ENCODE data around the gene ACACA. TPM values are rescaled to one million over a fixed set of nuclear protein-coding genes. Genes with fewer than 3 reads are reported as not detected.

ACACA gene
- total and polyA plus RNA-seq, 9 of the 15 experiments (the other 6 are each of a cell fraction or from before 2014, with no cell fraction given) = 35.9 to 135 (median 88.4) TPM

DNA sequence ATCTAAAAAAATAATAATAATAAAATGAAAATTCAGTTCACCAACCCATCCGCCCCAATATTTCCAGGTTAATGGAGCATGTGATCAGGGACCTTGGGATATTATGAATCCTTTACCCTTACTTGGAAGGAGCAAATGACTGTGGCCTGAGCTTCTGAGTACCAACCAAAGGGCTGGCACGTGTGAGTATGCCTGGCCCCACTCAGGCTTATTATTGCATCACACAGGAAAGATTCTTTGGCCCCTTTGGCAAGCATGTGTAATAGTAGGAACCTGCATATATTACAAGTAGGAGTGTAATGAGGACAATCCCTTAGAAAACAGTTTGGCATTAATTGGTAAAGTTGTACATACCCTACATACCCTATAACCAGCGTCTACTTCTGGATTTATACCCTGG is 38.1 kb downstream of the ACACA start (continued):
- TF ChIP-seq, protein P1, sequence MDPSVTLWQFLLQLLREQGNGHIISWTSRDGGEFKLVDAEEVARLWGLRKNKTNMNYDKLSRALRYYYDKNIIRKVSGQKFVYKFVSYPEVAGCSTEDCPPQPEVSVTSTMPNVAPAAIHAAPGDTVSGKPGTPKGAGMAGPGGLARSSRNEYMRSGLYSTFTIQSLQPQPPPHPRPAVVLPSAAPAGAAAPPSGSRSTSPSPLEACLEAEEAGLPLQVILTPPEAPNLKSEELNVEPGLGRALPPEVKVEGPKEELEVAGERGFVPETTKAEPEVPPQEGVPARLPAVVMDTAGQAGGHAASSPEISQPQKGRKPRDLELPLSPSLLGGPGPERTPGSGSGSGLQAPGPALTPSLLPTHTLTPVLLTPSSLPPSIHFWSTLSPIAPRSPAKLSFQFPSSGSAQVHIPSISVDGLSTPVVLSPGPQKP (CRISPR knock-in tag; IDR thresholded peaks at IDR 0.05) = no peak
- TF ChIP-seq ZSCAN29 (IDR thresholded peaks at IDR 0.05) (no peak), BACH1 (tag; IDR thresholded peaks at IDR 0.05) (no peak)
- TF ChIP-seq, protein P2, sequence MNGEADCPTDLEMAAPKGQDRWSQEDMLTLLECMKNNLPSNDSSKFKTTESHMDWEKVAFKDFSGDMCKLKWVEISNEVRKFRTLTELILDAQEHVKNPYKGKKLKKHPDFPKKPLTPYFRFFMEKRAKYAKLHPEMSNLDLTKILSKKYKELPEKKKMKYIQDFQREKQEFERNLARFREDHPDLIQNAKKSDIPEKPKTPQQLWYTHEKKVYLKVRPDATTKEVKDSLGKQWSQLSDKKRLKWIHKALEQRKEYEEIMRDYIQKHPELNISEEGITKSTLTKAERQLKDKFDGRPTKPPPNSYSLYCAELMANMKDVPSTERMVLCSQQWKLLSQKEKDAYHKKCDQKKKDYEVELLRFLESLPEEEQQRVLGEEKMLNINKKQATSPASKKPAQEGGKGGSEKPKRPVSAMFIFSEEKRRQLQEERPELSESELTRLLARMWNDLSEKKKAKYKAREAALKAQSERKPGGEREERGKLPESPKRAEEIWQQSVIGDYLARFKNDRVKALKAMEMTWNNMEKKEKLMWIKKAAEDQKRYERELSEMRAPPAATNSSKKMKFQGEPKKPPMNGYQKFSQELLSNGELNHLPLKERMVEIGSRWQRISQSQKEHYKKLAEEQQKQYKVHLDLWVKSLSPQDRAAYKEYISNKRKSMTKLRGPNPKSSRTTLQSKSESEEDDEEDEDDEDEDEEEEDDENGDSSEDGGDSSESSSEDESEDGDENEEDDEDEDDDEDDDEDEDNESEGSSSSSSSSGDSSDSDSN (IDR thresholded peaks at IDR 0.05; ENCODE audit: borderline replicate concordance in 1 of 2, low read depth in 2 of 2, low read length in 2 of 2) = no peak

DNA sequence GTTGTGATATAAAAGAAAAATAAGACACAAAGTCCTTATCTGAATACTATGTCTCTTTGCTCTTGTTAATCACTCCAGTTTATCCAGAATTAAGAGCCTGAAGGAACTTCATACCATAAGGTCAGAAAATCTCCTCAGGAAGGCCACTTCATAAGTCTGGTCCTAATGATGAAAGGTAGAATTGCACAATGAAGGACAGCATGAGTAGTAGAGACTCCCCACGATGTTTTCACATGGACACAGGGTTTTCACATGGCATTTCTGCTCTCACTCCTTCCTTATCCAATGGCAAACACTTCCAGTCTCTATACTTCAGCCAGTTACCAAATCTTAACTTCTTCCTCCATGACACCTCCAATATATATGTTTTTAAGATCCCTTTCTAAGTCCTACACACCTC is 41.0 kb downstream of the ACACA start:
- BruUV-seq (replicated peaks) = no TSS peak
- H3K9me1 ChIP-seq (ENCODE audit: control insufficient read depth, insufficient read depth, low read length) = no peaks in the 10 kb centered on the region
- no peaks in the 10 kb centered on the region for H3K27me3 ChIP-seq (ENCODE audit: control insufficient read depth in 2 of 2, insufficient read depth in 2 of 2, low read length in 2 of 2)
- CTCF ChIA-PET (ENCODE audit: low intra/inter-chr PET ratio) = no interaction called here
- POLR2A ChIA-PET = interaction anchor here (1.3 kb wide), 1 partner anchor 8 kb away, joined by 6 read pairs; no protein-coding TSS in a partner anchor
- intact Hi-C loops (cut with micrococcal nuclease) = loop anchor here (10.0 kb wide), 1 partner anchor 81 kb away; no protein-coding TSS in a partner anchor
- H3K79me2 ChIP-seq (ENCODE audit: control insufficient read depth, insufficient read depth, low read length) = no peaks in the 10 kb centered on the region
- H4K20me1 ChIP-seq (replicated peaks; ENCODE audit: control insufficient read depth, insufficient read depth, low read length) = no peaks in the 10 kb centered on the region
- no peak; the same call in 2 of the 3 replicates for ATAC-seq
- no peak overlapping the region for H3K27ac ChIP-seq (ENCODE audit: extremely low read depth, low read depth, low read length)
- no peak overlapping the region for H3K4me3 ChIP-seq
- no peak for DNase-seq (ENCODE audit: extremely low read depth in 1 of 4, low spot score in 3 of 4)
- peak overlapping the region; percentile 41 for H2AFZ ChIP-seq (ENCODE audit: low read depth, low read length)
- H3K9ac ChIP-seq (ENCODE audit: insufficient read depth in 1 of 2, low read depth in 2 of 2, low read length in 2 of 2) = no peak overlapping the region
- no peaks in the 10 kb centered on the region for H3K36me3 ChIP-seq (ENCODE audit: control insufficient read depth, insufficient read depth, low read length)
- FAIRE-seq = no peak
- H3K4me1 ChIP-seq (replicated peaks in 1 of 2; ENCODE audit: control insufficient read depth in 2 of 2, insufficient read depth in 2 of 2, low read length in 2 of 2) = peaks cover 0 to 2% of the 10 kb centered on the region in 2 experiments; a peak in 4 of 5 replicates
- TF ChIP-seq PKNOX1 (IDR thresholded peaks at IDR 0.05) (no peak), CEBPB (tag; IDR thresholded peaks at IDR 0.05) (peak; percentile 45; the same call in 1 of the 2 replicates)
- 5% methylated on average over 1 of the region's 1 CpG for WGBS (ENCODE audit: insufficient coverage, low coverage, missing lambda C conversion rate)
- H3K9me3 ChIP-seq (replicated peaks; ENCODE audit: control insufficient read depth, insufficient read depth, low read depth, low read length) = no peaks in the 10 kb centered on the region
- H3K4me2 ChIP-seq (ENCODE audit: insufficient read depth, low read length) = no peak overlapping the region
- in situ Hi-C loops (cut with MboI) = no loop called here

Measured in K562 (cell line).